Erythroblast (primary cell): ENCODE data around the gene ABHD15.

Experiments
- GATA1 ChIP-seq: IDR thresholded peaks from 2 replicates; pipeline ENCODE4 v1.6.1; 2011; ENCODE audit warnings: low read depth, mild to moderate bottlenecking, control low read depth, low read length, moderate library complexity
- POLR2A ChIP-seq: IDR thresholded peaks from 2 replicates; pipeline ENCODE4 v1.6.1; 2011; ENCODE audit warnings: mild to moderate bottlenecking, low read length

GRCh38 chr17:29571486-29571882 lies 4.6 kb upstream of the ABHD15 start:
- TF ChIP-seq POLR2A (no peak), GATA1 (no peak)
